ENCODE measurements around the gene CAPN13.
"Not testable (repeated sequence)": the region's sequence is repeated elsewhere in the genome, so short reads cannot be mapped to it uniquely, and the experiment has no call there.

The CAPN13 gene

DNA sequence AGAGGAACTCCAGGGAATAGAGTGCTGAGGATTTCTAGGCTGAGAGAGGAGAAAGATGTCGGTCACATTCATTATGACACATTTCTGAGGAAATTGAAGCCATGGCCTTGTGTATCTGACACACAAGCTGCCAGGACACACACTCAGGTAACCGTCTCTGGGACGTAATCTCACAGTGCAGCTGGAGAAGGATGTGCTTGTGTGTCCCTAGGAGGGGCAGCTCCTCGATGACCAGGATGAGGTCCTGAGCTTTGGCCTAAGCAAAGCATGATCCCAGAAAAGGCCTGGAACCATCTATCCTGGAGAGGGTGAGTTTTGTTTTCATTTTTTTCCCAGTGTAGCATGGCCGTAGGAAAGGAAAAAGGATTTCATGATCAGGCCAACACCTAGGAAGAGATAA lies 102.2 kb downstream of the CAPN13 start:
- DNase-seq (ENCODE audit: low spot score), result no peak

DNA sequence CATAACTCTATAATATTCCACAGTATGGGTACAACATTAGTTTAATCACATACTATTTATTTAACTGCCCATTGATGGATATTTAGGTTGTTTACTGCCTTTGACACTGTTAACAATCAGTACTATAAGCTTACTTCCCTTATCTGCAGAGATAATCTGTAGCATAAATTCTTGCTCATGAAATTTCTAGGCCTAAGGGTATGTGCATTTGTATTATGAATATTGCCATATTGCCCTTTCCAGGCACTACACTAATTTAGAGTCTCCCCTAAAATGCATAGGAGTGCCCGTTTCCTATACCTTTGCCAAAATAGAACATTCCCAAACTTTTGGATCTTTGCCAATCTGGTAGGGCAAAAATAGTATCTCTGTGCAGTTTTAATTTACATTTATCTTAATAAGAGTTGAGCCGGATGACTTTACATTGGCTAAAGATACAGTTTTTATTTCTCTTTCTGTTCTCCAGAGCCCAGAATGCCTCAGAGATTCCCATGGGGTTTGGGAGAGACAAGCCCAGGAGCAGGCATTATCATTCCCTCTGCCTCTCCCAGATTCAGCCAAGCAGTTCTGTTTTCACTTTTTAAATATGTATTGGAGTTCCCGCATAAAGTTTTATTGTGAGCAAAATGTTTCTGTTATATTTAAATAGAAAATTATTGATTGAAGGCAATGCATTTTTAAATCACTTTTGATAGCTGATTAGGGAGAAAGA lies 102.8 kb downstream of the CAPN13 start:
- no peak for DNase-seq (ENCODE audit: low spot score)

DNA sequence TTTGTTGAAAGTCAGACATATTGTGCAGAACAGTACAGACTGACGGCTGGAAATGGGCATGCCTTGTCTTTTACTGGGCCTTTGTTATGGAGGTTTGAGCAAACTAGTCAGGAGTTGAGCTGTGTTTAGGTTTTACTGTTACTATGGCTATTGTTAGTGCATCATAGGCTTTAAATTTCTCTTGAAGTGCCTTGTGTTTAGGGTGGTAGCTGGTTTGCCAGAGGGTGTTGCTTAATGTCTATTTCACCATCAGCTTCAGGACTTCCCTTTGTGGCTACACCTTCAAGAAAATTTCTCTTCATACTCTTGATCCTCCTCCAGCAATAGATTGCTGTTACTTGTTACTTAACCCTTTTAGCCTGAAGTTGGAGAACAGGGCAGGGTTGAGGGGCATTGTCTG lies 104.6 kb downstream of the CAPN13 start:
- no peak for DNase-seq (ENCODE audit: low spot score)

DNA sequence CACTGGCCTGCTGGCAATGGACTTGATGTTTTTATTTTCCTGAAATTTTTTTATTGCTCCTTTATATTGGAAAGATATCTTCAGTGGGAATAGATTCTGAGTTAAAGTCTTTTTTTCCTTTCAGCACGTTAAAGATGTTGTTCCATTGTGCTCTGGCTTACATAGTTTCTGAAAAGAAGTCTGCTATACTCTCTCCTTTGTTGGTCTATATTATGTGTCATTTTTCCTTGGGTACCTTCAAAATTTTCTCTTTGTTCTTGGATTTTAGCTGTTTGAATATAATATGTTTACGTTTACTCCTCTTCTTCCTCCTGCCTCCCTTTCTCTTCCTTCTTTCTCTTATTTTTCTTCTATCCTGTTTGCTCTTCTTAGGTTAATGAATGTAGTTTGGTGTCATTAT lies 105.5 kb downstream of the CAPN13 start:
- no peak for DNase-seq (ENCODE audit: low spot score)

GRCh38 chr2:30697242-30698103 lies 109.8 kb downstream of the CAPN13 start:
- DNase-seq (ENCODE audit: low spot score), result not testable (repeated sequence)

GRCh38 chr2:30695749-30696148 lies 111.5 kb downstream of the CAPN13 start:
- DNase-seq (ENCODE audit: low spot score), result no peak

DNA sequence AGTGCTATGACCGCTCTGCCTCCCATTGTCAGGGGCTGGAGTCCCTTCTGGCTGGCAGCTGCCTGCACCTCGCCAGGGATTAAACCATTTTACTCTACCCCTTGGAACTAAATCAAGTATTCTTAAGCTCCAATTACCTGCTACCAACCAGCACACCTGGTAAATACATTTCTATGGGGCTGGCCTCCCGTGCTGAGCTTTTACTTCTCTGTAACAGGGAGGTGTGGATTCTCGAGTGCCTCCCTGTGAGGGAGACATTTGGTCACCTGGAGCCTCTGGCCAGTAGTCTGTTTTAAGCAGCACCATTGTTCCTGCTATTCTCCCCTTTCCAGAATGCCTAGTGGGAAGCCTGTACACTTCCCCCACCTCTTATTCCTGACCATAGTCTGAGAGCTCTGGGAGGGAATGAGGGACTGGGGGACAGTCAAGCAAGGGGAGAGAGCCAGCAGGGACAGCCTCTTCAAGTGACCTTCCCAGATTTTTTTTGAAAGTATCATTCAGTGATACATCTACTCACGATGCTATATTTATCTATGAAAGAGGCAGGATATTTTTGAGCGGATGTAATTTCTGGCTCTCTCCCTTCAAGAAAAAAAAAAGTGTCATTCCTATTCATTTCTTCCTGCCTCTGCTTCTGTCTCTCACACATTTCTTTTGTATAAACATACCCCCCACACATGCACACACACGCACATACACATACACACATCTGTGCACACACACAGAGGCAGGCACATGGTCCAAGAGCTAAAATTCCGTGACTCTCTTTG lies 112.8 kb downstream of the CAPN13 start:
- peak; percentile 67 for DNase-seq (ENCODE audit: low spot score)

- DNase-seq (ENCODE audit: low spot score), result no peak
Measured at GRCh38 chr2:30693821-30694281, 113.4 kb downstream of the CAPN13 start.

DNA sequence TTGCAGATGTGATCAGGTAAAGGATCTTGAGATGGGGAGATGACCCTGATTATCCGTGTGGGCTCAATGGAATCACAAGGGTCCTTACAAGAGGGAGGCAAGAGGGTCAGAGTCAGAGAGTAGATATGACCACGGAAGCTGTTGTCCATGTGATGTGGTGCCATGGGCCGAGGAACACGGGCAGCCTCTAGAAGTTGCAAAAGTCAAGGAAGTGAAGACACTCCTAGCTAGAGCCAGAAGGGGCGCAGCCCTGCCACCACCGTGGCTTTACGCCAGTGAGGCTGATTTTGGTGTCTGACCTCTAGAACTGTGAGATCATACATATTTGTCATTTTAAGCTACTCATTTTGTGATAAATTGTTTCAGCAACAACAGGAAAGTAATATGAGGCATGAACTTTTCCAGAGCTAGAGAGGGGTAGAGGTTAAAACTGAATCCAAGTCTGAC lies 114.4 kb downstream of the CAPN13 start:
- no peak for DNase-seq (ENCODE audit: low spot score)

DNA sequence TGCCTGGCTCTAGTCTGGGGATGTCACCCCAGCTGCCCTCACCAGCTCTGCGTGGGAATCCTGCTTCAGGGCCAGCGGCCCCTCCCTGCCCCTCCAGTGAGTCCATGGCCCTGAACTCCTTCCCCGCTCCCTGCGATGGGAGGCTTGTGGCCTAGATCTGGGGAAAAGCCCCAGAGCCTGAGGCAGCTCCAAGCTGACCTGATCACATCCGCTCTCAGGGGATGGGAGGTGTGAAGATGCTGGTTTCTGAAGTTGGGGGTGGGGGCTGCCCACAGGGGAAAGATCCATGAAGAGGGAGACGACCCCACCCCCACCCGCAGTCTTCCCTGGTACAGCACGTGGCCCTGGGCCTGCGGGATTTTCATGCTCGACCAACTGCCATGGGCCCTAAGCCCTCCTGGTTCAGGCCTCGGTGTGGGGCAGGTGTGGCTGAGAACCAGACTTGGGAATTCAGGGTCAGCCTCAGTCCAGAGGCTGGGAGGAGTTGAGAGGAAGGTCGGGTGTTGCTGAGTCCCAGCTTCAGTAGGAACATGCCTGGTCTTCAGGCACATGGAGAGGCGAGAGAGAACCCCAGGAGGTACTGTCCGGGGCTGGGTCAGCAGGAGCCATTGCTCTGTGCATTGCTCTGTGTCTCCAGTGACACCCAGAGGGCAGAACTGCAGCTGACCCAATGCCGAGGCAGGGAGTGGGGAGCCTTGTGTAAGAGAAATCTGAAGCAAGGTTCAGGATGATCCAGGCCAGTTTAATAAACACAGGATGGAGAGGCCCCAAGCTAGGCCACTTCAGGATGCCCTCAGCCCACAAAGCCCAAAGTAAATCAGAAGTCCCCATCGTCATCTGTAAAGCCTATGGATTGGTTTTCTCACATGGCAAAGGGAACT lies 115.1 kb downstream of the CAPN13 start:
- DNase-seq (ENCODE audit: low spot score), result peak; percentile 57

GRCh38 chr2:30691091-30691947 lies 115.9 kb downstream of the CAPN13 start:
- no peak for DNase-seq (ENCODE audit: low spot score)

GRCh38 chr2:30690126-30690561 lies 117.1 kb downstream of the CAPN13 start:
- DNase-seq (ENCODE audit: low spot score), result no peak

GRCh38 chr2:30689496-30690125 lies 117.6 kb downstream of the CAPN13 start:
- no peak for DNase-seq (ENCODE audit: low spot score)

- no peak for DNase-seq (ENCODE audit: low spot score)
Measured at GRCh38 chr2:30688956-30689401, 118.3 kb downstream of the CAPN13 start.

GRCh38 chr2:30686669-30687068 lies 120.6 kb downstream of the CAPN13 start:
- no peak for DNase-seq (ENCODE audit: low spot score)

- no peak for DNase-seq (ENCODE audit: low spot score)
Measured at GRCh38 chr2:30686000-30686399, 121.2 kb downstream of the CAPN13 start.

- peak; percentile 2 for DNase-seq (ENCODE audit: low spot score)
Measured at GRCh38 chr2:30684996-30685395, 122.2 kb downstream of the CAPN13 start.

GRCh38 chr2:30684516-30684915 lies 122.7 kb downstream of the CAPN13 start:
- no peak for DNase-seq (ENCODE audit: low spot score)

- no peak for DNase-seq (ENCODE audit: low spot score)
Measured at GRCh38 chr2:30684026-30684425, 123.2 kb downstream of the CAPN13 start.

All from AG20443 (cell line).